Smooth muscle cell (in vitro differentiated cells): ENCODE results near the gene CFHR5. TPM values are rescaled to one million over a fixed set of nuclear protein-coding genes. Genes with fewer than 3 reads are reported as not detected.

ENCODE experiments used
- DNase-seq: peaks from one replicate; lab custom pipeline; 2025; ENCODE audit not compliant: unreplicated experiment; lab: John Stamatoyannopoulos, UW
- H2AFZ ChIP-seq: fragments of 200-600 bp; sonication (generic); 2 replicates; pipeline ENCODE4 v1.6.0; 2016; ENCODE audit warnings: antibody characterized with exemption, low read depth, mild to moderate bottlenecking
- H3F3A ChIP-seq: fragments of 200-600 bp; sonication (generic); 2 replicates; pipeline ENCODE4 v1.6.0; 2017; ENCODE audit warnings: antibody characterized with exemption, low read depth
- H3K27ac ChIP-seq: fragments of 200-600 bp; sonication (generic); 2 replicates; pipeline ENCODE4 v1.5.1; 2016; ENCODE audit warnings: low read depth, mild to moderate bottlenecking
- H3K27me3 ChIP-seq: fragments of 200-600 bp; sonication (generic); 2 replicates; pipeline ENCODE4 v1.6.1; 2016; ENCODE audit warnings: low read depth, mild to moderate bottlenecking
- H3K36me3 ChIP-seq: fragments of 200-600 bp; sonication (generic); 2 replicates; pipeline ENCODE4 v1.5.1; 2016; ENCODE audit warnings: low read depth
- H3K4me1 ChIP-seq: fragments of 200-600 bp; sonication (generic); 2 replicates; pipeline ENCODE4 v1.5.1; 2016; ENCODE audit warnings: low read depth
- H3K4me2 ChIP-seq: fragments of 200-600 bp; sonication (generic); 2 replicates; pipeline ENCODE4 v1.6.0; 2016; ENCODE audit warnings: mild to moderate bottlenecking
- H3K4me3 ChIP-seq: fragments of 200-600 bp; sonication (generic); 2 replicates; pipeline ENCODE4 v1.5.1; 2016; ENCODE audit warnings: mild to moderate bottlenecking
- H3K79me2 ChIP-seq: fragments of 200-600 bp; sonication (generic); 2 replicates; pipeline ENCODE4 v1.6.0; 2016; ENCODE audit warnings: low read depth, mild to moderate bottlenecking
- H3K9ac ChIP-seq: fragments of 200-600 bp; sonication (generic); 2 replicates; pipeline ENCODE4 v1.6.0; 2016; ENCODE audit warnings: low read depth
- H3K9me3 ChIP-seq: fragments of 200-600 bp; sonication (generic); replicated peaks from 2 replicates; pipeline ENCODE4 v1.5.1; 2016; ENCODE audit warnings: low read depth
- H4K20me1 ChIP-seq: fragments of 200-600 bp; sonication (generic); 2 replicates; pipeline ENCODE4 v1.6.0; 2016; ENCODE audit warnings: low read depth
- WGBS: methylation state at CpG from one replicate; pipeline ENCODE4 v1.1.7; 2016; ENCODE audit warnings: low lambda C conversion rate; 5-methylcytosine and 5-hydroxymethylcytosine counted together
- polyA plus RNA-seq: library from polyadenylated mRNA; unstranded; fragments of >200 nt; fragmentation: Nextera tagmentation; extraction: Ambion mirVana; gene quantifications from 2 replicates; pipeline ENCODE4 v1.2.1, GENCODE V29; 2016
- total RNA-seq: library from RNA; depleted of rRNA; stranded (reverse); fragments of >200 nt; gene quantifications from 2 replicates; pipeline ENCODE4 v1.2.3, GENCODE V29; 2014
- TF ChIP-seq, protein P1 (sequence below): fragments of 200-600 bp; sonication (generic); IDR thresholded peaks from 2 replicates; pipeline ENCODE4 v1.5.1; 2017; ENCODE audit warnings: borderline replicate concordance, mild to moderate bottlenecking, antibody characterized with exemption; ENCODE audit not compliant: insufficient read depth, poor library complexity, severe bottlenecking

CFHR5 gene
- total and polyA plus RNA-seq, 2 experiments from 2014 or later = not detected

GRCh38 chr1:196951711-196952394, 25.5 kb upstream of the CFHR5 start:
- H2AFZ ChIP-seq = no peak overlapping the region
- no peaks in the 10 kb centered on the region for H3K4me1 ChIP-seq
- H3K4me3 ChIP-seq = no peak overlapping the region
- H3K27me3 ChIP-seq = no peaks in the 10 kb centered on the region
- no peak overlapping the region for H3K9ac ChIP-seq
- H3K36me3 ChIP-seq = no peaks in the 10 kb centered on the region
- H3K9me3 ChIP-seq = no peaks in the 10 kb centered on the region
- H3K79me2 ChIP-seq = no peaks in the 10 kb centered on the region
- TF ChIP-seq, protein P1, sequence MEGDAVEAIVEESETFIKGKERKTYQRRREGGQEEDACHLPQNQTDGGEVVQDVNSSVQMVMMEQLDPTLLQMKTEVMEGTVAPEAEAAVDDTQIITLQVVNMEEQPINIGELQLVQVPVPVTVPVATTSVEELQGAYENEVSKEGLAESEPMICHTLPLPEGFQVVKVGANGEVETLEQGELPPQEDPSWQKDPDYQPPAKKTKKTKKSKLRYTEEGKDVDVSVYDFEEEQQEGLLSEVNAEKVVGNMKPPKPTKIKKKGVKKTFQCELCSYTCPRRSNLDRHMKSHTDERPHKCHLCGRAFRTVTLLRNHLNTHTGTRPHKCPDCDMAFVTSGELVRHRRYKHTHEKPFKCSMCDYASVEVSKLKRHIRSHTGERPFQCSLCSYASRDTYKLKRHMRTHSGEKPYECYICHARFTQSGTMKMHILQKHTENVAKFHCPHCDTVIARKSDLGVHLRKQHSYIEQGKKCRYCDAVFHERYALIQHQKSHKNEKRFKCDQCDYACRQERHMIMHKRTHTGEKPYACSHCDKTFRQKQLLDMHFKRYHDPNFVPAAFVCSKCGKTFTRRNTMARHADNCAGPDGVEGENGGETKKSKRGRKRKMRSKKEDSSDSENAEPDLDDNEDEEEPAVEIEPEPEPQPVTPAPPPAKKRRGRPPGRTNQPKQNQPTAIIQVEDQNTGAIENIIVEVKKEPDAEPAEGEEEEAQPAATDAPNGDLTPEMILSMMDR = no peak
- H4K20me1 ChIP-seq = no peaks in the 10 kb centered on the region
- no peak overlapping the region for H3K4me2 ChIP-seq
- WGBS = 80% methylated on average over 2 of the region's 2 CpGs
- DNase-seq = no peak
- no peak overlapping the region for H3K27ac ChIP-seq
- no peaks in the 10 kb centered on the region for H3F3A ChIP-seq

DNA sequence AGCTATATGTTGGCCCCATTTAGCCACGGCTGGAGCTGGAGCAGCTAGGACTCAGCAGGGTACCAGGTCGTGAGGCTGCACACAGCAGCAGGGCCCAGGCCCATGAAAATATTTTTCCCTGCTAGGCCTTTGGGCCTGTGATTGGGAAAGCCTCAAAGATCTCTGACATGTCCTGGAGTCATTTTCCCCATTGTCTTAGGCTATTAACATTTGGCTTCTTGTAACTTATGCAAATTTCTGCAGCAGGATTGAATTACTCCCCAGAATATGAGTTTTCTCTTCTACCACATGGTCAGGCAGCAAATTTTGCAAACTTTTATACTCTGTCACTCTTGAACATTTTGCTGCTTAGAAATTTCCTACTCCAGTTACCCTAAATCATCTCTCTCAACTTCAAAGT, 22.6 kb upstream of the CFHR5 start:
- no peaks in the 10 kb centered on the region for H3K9me3 ChIP-seq
- no peak overlapping the region for H3K4me3 ChIP-seq
- no peaks in the 10 kb centered on the region for H3K36me3 ChIP-seq
- H3K9ac ChIP-seq = no peak overlapping the region
- H3K4me1 ChIP-seq = no peaks in the 10 kb centered on the region
- no peaks in the 10 kb centered on the region for H3K79me2 ChIP-seq
- no peak overlapping the region for H2AFZ ChIP-seq
- WGBS = 85% methylated on average over 2 of the region's 2 CpGs
- TF ChIP-seq, protein P1 = no peak
- no peak overlapping the region for H3K4me2 ChIP-seq
- H3K27me3 ChIP-seq = no peaks in the 10 kb centered on the region
- no peak for DNase-seq
- H3K27ac ChIP-seq = no peak overlapping the region
- H4K20me1 ChIP-seq = no peaks in the 10 kb centered on the region
- no peaks in the 10 kb centered on the region for H3F3A ChIP-seq

DNA sequence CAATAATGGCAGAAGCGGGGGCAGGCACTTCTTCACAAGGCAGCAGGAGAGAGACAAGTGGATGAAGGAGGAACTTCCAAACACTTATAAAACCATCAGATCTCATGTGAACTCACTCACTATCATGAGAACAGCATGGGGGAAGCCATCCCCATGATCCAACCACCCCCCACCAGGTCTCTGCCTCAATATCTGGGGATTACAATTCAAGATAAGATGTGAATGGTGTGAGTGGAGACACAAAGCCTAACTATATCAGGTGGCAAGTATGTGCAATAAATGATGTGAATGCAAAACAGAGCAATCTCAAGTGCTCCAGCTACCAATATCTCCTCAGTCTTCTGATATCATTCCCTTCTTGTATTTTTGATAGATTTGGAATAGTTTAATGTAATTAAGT, 21.4 kb upstream of the CFHR5 start:
- Histone ChIP-seq H3K4me3 (no peak overlapping the region), H3K27ac (no peak overlapping the region), H2AFZ (no peak overlapping the region), H3K79me2 (no peaks in the 10 kb centered on the region), H3K9me3 (no peaks in the 10 kb centered on the region), H3K36me3 (no peaks in the 10 kb centered on the region), H3K9ac (no peak overlapping the region), H3K4me1 (no peaks in the 10 kb centered on the region), H3F3A (no peaks in the 10 kb centered on the region), H3K27me3 (no peaks in the 10 kb centered on the region), H4K20me1 (no peaks in the 10 kb centered on the region), H3K4me2 (no peak overlapping the region)
- DNase-seq = no peak
- TF ChIP-seq, protein P1 = no peak
- WGBS = 95% methylated on average over 1 of the region's 1 CpG

- H3K4me3 ChIP-seq = no peak overlapping the region
- DNase-seq = no peak
- H3K9me3 ChIP-seq = no peaks in the 10 kb centered on the region
- no peak overlapping the region for H3K9ac ChIP-seq
- no peaks in the 10 kb centered on the region for H3K36me3 ChIP-seq
- H3K27ac ChIP-seq = no peak overlapping the region
- H3F3A ChIP-seq = no peaks in the 10 kb centered on the region
- H4K20me1 ChIP-seq = no peaks in the 10 kb centered on the region
- H3K4me2 ChIP-seq = no peak overlapping the region
- no peaks in the 10 kb centered on the region for H3K27me3 ChIP-seq
- no peaks in the 10 kb centered on the region for H3K4me1 ChIP-seq
- 80% methylated on average over 3 of the region's 3 CpGs for WGBS
- TF ChIP-seq, protein P1 = no peak
- H3K79me2 ChIP-seq = no peaks in the 10 kb centered on the region
- no peak overlapping the region for H2AFZ ChIP-seq
Measured at GRCh38 chr1:196960854-196961253, 16.5 kb upstream of the CFHR5 start.
